Measurements from ENCODE around the gene ANKRD12.

The ANKRD12 gene

DNA sequence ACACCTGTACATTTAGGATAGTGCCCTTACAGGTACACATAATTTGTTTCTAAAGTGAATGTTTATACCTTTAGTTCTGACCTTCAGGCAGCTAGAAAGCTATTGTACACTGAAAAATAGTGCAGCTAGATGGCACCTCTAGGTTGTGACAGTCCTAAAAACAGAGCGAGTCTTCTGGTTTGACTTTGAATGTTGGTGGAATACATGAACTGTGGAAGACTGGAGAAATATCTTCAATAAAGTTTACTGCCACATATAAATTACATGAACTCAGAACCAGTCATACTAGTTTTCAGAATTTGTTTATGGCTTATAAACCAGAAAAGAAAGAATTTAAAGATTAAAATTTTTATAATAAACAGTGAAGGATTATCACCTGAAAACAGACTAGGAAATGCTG, 139.3 kb downstream of the ANKRD12 start:
- no peak for DNase-seq (ENCODE audit: low spot score)
- Histone ChIP-seq H3K4me3 (no peak overlapping the region), H3K27ac (no peak overlapping the region)
- TF ChIP-seq, protein P1, sequence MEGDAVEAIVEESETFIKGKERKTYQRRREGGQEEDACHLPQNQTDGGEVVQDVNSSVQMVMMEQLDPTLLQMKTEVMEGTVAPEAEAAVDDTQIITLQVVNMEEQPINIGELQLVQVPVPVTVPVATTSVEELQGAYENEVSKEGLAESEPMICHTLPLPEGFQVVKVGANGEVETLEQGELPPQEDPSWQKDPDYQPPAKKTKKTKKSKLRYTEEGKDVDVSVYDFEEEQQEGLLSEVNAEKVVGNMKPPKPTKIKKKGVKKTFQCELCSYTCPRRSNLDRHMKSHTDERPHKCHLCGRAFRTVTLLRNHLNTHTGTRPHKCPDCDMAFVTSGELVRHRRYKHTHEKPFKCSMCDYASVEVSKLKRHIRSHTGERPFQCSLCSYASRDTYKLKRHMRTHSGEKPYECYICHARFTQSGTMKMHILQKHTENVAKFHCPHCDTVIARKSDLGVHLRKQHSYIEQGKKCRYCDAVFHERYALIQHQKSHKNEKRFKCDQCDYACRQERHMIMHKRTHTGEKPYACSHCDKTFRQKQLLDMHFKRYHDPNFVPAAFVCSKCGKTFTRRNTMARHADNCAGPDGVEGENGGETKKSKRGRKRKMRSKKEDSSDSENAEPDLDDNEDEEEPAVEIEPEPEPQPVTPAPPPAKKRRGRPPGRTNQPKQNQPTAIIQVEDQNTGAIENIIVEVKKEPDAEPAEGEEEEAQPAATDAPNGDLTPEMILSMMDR (IDR thresholded peaks at IDR 0.05): no peak

- Histone ChIP-seq H3K27ac (no peak overlapping the region), H3K4me3 (no peak overlapping the region)
- TF ChIP-seq, protein P1 (IDR thresholded peaks at IDR 0.05): no peak
- DNase-seq (ENCODE audit: low spot score): no peak
Measured at GRCh38 chr18:9278028-9278427, 141.4 kb downstream of the ANKRD12 start.

- DNase-seq (ENCODE audit: low spot score): no peak
- TF ChIP-seq, protein P1 (IDR thresholded peaks at IDR 0.05): no peak
- H3K4me3 ChIP-seq: no peak overlapping the region
- no peak overlapping the region for H3K27ac ChIP-seq
Measured at GRCh38 chr18:9280849-9281248, 144.3 kb downstream of the ANKRD12 start.

DNA sequence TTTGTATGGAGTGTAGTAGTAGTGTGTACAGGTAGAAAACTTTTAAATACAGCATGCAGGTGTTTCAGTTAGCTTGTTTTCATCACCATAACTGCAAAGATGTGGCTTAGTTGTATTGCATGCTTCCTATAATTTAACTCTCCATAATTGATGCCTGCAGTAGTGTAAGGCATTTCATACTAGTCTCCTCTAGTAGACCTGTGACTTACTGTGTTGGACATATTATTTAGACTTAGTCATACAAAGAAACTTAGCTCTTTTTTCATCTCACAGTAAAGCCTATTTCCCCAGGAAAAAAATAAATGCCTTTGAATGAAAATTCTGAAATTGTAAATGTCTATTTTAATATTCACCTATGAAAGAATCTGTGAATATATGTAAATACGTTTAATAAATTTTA, 145.2 kb downstream of the ANKRD12 start:
- TF ChIP-seq, protein P1 (IDR thresholded peaks at IDR 0.05): no peak
- Histone ChIP-seq H3K4me3 (no peak overlapping the region), H3K27ac (no peak overlapping the region)
- DNase-seq (ENCODE audit: low spot score): no peak

GRCh38 chr18:9283791-9284190, 147.2 kb downstream of the ANKRD12 start:
- Histone ChIP-seq H3K27ac (no peak overlapping the region), H3K4me3 (no peak overlapping the region)
- no peak for DNase-seq (ENCODE audit: low spot score)
- TF ChIP-seq, protein P1 (IDR thresholded peaks at IDR 0.05): no peak

GRCh38 chr18:9285604-9286003, 149.0 kb downstream of the ANKRD12 start:
- no peak overlapping the region for H3K4me3 ChIP-seq
- no peak for DNase-seq (ENCODE audit: low spot score)
- TF ChIP-seq, protein P1 (IDR thresholded peaks at IDR 0.05): no peak
- H3K27ac ChIP-seq: no peak overlapping the region

- H3K27ac ChIP-seq: no peak overlapping the region
- no peak for DNase-seq (ENCODE audit: low spot score)
- TF ChIP-seq, protein P1 (IDR thresholded peaks at IDR 0.05): no peak
Measured at GRCh38 chr18:9287036-9287435, 150.5 kb downstream of the ANKRD12 start.

More at GRCh38 chr18:9287036-9287435, 150.5 kb downstream of the ANKRD12 start:
- H3K4me3 ChIP-seq: no peak overlapping the region
